ENCODE measurements around the gene FXR2.

DNA sequence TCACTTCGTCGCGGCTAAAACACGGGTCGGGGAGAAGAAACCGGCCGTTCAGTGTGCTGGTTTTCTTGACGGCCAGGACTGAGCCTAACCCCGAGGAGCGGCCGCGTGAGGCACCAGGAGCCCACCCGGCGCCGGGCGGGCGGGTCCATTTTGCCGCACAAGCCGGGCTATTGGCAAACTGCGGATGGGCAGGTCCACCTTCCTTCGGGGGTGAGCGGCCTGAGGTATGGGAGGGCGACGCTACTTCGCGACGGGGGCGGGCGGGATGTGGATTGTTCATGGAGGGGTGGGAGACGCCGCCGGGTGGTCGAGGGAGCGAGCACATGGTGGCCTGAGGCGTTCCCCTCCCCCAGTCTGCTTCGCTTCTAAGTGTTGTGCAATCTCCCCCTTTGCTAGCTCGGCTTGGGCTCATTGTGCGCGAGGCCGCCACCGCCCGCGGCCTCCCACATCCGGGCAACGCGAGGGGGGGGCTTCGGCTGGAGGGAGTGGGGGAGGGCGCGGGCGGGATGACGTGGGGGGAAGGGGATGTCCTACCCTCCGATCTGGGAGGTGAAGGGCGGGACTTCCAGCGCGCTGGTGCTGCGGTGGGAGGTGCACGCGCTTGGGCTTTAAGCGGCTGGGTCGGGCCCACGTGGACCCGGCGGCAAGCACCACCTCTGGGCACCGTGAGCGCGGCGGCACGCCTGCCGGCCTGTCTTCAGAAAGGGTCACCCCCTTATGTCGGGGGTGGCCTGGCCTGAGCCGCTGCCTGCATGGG, 41.2 kb downstream of the FXR2 start:
- TF ChIP-seq, protein P1, sequence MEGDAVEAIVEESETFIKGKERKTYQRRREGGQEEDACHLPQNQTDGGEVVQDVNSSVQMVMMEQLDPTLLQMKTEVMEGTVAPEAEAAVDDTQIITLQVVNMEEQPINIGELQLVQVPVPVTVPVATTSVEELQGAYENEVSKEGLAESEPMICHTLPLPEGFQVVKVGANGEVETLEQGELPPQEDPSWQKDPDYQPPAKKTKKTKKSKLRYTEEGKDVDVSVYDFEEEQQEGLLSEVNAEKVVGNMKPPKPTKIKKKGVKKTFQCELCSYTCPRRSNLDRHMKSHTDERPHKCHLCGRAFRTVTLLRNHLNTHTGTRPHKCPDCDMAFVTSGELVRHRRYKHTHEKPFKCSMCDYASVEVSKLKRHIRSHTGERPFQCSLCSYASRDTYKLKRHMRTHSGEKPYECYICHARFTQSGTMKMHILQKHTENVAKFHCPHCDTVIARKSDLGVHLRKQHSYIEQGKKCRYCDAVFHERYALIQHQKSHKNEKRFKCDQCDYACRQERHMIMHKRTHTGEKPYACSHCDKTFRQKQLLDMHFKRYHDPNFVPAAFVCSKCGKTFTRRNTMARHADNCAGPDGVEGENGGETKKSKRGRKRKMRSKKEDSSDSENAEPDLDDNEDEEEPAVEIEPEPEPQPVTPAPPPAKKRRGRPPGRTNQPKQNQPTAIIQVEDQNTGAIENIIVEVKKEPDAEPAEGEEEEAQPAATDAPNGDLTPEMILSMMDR (IDR thresholded peaks at IDR 0.05) = peak in 1 of 5 experiments; percentile 26
- peak; percentile 76 to 95 for TF ChIP-seq EP300 (IDR thresholded peaks at IDR 0.05)
